ENCODE data around the gene USP21.

GRCh38 chr1:161121834-161122233, 37.5 kb upstream of the USP21 start:
- TF ChIP-seq, protein P1, sequence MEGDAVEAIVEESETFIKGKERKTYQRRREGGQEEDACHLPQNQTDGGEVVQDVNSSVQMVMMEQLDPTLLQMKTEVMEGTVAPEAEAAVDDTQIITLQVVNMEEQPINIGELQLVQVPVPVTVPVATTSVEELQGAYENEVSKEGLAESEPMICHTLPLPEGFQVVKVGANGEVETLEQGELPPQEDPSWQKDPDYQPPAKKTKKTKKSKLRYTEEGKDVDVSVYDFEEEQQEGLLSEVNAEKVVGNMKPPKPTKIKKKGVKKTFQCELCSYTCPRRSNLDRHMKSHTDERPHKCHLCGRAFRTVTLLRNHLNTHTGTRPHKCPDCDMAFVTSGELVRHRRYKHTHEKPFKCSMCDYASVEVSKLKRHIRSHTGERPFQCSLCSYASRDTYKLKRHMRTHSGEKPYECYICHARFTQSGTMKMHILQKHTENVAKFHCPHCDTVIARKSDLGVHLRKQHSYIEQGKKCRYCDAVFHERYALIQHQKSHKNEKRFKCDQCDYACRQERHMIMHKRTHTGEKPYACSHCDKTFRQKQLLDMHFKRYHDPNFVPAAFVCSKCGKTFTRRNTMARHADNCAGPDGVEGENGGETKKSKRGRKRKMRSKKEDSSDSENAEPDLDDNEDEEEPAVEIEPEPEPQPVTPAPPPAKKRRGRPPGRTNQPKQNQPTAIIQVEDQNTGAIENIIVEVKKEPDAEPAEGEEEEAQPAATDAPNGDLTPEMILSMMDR (IDR thresholded peaks at IDR 0.05; ENCODE audit: borderline replicate concordance, extremely low read depth, low read length, poor library complexity, severe bottlenecking), result no peak
- TF ChIP-seq EZH2 (IDR thresholded peaks at IDR 0.05; ENCODE audit: borderline replicate concordance, low read depth, low read length, severe bottlenecking), result no peak
